Measurements from ENCODE around the gene SEC62.
A peak's percentile ranks its signal among the peaks of the same experiment; 100 is the strongest.

Gene SEC62

DNA sequence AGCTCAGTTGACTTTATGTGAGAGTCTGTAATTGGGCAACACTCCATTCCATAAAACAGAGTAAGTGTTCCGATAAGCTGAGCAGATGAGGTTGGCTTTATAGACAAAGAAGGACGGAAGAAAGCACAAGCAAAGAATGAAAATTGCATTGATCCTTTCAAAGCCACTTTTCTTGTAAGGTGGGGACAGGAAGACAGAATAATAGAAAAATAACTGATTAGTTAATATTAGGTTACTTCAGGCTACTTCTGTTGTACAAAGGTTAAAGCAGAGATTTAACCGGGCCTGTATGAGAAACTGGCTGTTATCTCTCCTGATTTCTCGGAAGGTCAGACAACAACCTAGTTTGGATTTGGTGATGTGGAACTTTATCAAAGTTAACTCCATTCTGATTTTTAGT, 55.7 kb downstream of the SEC62 start:
- DNase-seq = no peak

DNA sequence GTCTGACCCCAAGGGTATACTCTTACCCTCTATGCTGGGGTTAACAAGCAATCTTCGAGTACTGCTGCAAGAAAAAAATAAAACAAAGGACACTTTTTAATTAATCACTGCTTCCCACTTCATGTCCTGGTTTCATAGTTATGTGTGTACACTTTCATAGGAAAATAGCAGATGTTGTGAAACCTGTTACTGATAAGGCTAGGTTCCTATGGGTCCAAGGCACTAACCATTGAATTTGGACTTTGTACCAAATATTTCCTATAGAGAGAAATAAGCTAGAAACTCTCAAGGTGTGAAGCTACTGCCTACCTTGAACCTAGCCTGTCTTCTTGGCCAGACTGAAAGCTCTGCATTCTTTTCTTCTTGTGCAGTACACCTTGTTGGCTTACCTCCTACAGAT, 56.6 kb downstream of the SEC62 start:
- DNase-seq = no peak

DNA sequence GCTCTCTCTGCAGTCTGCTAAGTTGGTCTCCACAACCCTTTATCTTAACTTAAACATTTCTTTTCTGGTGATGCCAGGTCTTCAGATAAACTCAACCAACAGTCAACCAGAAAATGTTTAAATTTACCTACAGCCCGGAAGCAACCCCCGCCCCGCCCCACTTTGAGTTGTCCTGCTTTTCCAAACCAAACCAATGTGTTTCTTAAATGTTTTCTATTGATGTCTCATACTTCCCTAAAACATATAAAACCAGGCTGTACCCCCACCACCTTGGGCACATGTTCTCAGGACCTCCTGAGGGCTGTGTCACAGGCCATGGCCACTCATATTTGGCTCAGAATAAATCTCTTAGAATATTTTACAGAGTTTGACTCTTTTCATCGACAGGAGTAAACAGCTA, 58.0 kb downstream of the SEC62 start:
- no peak for DNase-seq

DNA sequence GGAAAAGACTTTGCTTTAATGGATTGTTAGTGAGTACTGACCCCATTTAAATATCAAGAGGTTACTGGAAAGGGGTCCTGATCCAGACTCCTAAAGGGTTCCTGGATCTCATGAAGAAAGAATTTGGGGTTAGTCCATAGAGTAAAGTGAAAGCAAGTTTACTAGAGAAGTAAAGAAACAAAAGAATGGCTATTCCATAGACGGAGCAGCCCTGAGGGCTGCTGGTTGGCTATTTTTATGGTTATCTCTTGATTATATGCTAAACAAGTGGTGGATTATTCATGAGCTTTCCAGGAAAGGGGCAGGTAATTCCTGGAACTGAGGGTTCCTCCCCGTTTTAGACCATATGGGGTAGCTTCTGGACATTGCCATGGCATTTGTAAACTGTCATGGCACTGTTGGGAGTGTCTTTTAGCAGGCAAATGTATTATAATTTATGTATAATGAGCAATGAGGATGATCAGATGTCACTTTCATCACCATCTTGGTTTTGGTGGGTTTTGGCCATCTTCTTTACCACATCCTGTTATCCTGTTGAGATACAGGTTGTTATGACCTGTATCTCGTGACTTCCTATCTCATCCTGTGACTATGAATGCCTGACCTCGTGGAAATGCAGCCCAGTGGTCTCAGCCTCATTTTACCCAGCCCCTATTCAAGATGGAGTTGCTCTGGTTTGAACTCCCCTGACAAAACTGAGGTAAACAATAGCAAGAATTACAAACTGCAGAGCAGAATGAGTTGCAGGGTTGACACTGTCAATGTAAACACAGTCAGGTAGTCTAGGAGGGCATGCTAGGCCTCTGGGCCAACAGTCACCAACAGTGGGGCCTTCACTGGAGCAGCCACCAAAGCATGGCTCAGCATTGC, 60.9 kb downstream of the SEC62 start:
- DNase-seq = no peak

DNA sequence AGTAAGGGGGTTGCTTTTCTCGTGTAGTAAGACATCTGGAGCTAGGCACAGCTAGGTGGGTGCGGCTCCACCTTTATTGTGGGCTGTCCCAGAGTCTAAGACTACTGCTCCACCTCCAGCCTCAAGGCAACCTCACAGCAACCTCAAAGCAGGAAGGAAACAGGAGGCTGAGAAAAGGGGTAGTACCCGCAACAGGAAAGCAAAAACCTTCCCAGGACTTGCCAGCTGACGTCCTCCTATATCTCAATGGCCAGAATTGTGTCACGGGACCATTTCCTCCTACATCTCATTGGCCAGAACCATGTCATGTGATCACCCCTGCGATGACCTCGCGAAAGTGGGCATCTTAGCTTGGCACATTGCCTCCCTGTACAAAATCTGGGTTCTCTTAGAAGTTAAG, 66.9 kb downstream of the SEC62 start:
- no peak for DNase-seq

DNA sequence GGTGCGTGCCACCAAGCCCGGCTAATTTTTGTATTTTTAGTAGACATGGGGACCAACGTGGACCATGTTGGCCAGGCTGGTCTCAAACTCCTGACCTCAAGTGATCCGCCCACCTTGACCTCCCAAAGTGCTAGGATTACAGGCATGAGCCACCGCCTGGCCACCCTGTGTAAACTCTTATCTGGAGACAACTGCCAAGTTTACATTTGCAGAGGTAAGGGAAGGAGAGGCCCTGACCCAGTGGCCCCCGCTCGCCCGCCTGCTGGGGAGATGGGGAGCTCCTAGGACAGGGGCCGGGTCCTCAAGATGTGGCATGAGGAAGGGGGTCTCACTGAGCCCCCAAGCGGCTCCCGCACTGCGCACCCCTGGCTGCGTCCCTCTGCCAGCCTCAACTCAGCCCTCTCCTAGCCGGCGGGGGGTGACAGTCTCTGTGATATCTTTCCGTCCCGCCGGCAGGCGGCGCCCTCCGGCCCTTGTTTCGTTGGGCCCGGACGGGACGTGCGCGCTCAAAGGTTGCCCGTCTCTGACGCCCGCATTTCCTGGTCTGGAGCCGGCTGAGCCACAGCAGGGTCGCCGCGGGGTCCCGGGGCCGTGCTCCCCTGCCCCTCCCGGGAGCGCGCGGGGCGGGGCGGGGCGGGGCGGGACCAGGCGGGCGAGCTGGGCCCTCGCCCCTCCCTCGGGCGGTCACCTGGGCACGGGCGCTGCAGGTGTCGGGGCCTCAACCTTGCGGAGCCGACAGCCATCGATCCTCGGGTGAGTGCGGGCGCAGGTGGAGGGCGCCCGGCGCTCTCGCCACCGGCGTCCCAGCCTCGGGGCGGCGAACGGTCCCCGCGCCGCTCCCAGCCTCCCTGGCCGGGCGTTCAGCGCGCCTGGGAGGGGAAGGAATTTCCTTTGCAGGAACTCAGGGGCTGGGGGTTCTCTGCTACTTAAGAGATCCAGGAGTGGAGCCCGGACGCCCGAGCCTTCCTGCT, 71.1 kb downstream of the SEC62 start, which contains the start of gene GPR160:
GPR160 (plus strand) TSS at position 533 of the 971 bp plus-strand sequence. CDS start 45,978 bp downstream, outside the sequence.
- DNase-seq = peak; percentile 62 to 81

DNA sequence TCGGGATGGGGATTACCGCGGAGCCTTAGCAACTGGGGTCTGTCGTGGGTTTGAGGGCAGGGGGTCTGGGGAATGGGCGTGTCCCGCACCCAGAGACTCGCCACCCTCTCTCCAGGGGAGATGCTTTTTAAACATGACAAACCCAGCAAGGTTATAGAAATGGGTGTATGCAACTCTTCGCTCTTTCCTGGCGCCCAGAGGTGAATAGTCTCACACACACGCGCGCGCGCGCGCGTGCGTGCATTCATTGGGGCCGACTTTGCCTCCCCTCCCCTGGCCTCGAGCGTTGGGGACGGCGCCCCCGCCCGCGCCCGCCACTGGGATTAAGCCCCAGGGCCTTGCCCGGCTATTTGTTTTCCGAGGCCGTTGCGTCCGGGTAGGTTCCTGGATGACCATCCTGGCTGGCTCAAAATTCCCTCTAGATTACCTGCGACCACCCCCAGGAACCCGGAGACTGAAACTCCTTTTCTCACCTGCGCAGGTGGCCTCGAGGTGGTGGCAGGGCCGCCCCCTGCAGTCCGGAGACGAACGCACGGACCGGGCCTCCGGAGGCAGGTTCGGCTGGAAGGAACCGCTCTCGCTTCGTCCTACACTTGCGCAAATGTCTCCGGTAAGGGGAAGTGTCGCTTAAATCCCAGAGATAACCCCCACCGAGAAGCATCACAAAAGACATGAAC, 72.0 kb downstream of the SEC62 start:
- peak; percentile 17 to 54 for DNase-seq

DNA sequence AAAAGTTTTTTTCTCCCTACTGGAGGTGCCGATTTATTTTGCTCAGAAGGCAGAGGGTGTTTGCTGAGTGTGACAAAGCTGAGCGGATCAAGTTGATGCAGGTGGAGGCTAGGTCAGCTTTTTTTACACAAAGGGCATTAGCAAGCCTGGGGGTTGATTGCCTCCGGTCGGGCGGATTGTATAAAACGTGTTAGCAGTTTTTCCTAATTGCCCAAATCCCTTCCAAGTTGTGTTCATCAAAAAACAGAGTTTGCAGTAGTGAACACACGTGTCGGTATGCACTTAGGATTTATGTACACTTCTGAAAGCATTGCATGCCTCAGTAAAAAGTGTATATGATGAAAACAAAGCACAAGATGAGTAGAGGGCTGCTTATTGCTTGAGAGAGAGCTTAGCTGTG, 73.8 kb downstream of the SEC62 start:
- DNase-seq = no peak

DNA sequence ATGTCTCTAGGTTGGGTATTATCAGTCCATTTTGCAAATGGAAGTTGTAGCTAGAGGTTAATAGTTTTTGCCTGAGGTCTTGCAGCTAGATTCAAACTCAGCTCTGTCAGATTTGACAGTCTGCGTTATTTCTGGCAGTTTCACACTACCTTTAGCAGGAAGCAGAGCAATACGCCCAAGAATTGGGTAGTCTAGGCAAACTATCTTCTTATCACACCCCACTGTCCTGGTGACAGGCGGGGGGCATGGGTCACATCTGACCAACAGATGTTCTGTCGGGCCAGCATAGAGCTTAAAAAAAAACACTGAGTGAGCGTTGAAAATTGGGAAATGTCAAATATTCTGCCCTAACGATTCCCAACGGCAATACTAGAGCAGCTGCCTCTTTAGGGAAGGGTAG, 76.9 kb downstream of the SEC62 start:
- no peak for DNase-seq

DNA sequence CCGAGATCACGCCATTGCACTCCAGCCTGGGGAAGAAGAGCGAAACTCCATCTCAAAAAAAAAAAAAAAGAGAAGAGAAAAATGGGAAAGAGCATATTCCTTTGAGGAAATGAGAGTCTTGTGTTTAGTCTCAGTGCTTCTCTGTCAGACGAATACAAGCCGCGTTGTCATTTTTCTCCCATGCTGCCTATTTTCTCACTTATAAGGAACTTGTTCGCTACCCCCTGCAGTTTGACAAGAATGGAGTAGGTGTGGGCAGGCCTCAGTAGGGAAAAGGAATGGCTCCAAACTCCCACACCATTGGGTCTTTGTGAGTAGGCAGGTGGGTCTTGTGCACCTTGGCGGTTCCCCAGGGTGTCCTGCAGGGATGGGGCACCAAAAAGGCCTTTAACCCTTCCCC, 77.7 kb downstream of the SEC62 start:
- no peak for DNase-seq

DNA sequence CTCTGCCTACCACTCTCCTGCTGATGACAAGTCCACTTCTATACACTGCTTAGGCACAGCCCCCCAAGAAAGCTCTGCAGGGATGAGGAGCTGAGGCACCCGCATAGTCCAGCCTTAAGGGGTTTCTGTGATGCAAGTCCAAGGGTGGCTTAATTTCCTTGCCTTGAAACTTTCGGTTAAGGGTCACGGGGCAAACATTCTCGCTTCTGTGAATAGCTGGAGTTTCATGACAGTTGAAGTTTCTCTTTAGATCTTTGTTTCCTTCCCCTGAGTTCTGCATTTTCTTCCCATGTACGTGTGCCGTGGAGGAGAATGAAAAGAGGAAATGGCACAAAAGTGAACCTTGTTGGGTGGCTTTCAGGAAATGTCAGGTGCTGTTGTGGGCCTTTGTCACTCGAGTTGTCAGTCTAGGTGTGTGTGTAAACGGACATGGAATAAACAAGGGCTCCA, 78.2 kb downstream of the SEC62 start:
- DNase-seq = no peak

DNA sequence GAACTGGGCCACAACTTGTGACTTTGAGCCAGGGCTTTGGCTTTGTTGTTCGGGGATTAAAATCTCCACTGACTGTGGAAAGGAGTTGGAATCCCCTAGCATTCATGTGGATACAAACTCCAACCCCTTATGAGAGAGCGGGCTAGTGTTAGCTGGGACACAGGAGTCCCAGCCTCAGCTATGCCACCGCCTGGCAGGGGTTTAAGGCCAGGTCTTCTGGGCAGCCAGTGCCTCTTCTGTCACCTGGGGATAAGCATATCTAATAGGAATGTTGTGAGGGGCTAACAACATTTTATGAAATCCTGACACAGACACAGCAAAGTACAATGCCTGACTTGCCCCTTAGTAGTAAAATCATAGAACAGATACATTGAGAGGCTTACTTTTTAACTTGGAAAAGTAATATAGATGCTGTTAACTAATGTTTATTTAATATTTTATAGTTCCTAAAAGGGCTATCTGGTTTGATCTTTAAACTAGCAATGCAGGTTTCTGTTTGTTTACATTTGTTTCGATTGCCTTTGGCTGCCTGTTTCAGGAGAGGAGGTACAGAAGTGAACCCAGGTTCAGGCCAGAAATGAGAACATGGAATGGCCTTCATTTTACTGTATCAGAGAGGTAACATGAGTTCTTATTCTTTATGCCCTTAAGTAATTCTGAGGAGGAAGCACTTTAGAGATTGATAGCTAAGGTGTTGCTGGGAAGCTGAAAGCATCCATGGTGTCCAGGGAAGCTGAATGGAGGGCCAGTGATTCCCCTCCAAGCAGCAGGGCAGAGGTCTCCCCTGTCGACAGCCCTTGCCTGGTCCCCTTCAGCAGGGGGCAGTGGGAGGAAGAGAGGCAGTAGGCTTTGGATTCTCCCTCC, 79.9 kb downstream of the SEC62 start:
- no peak for DNase-seq

DNA sequence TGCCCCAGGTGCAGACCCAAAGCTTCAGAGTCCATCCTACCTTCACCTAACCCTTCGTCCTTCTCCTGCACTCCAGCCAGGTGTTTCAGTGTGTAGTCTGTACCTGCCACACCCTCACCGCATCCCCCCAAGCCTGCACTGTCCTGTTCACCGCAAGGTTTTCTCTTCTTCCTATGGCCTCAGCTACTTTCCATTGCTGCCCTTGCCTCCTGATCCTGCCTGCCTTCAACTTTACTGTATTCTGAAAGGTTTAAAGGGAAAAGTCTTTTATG, 80.5 kb downstream of the SEC62 start:
- no peak for DNase-seq
